ENCODE data around the gene GPRIN3. TPM values are rescaled to one million over a fixed set of nuclear protein-coding genes. Genes with fewer than 3 reads are reported as not detected.

Gene GPRIN3
- total RNA-seq, 2 donors from 2014 or later = 5.2 to 7.8 TPM

DNA sequence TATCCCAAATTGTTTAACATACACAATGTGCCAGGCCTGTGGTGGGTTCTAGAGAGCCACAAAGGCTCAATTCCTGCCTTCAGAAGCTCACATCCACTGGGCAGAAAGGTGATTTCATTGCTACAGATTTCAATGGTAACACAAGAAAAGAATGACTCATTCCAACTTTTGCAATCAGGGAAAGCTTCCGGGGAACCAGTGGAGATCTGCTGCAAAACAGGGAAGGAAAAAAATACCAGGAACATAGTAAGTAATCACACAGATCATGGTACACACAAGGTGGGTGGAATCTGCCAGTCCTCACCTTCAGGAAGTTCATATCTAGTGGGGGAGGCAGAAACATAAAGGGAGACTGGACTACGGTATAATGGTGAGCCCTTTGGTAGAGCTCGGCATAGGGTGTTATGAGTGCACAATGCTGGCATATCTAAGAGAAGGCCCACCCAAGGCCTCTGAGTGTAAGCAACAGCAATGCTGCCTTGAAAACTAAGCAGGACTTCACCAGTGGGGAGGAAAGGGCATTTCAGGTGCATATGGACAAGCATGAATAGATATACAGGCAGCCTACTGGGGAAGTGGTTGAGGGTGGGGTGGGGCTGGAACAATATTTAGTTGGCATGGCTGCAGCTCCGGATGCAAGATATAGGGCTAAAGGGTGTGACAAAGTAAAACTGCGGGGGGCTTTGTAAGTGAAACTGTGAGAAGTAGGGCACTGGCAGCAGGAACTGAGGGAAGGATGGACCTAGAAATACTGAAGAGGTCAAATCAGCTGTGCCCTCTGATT, 24.2 kb downstream of the GPRIN3 start:
- Histone ChIP-seq H3K4me1 (peaks cover 0 to 9% of the 10 kb centered on the region in 2 donors), H3K9me3 (no peaks in the 10 kb centered on the region), H3K27me3 (no peaks in the 10 kb centered on the region), H3K4me3 (no peak overlapping the region), H3K27ac (no peak overlapping the region), H3K36me3 (no peaks in the 10 kb centered on the region)
- TF ChIP-seq, protein P1, sequence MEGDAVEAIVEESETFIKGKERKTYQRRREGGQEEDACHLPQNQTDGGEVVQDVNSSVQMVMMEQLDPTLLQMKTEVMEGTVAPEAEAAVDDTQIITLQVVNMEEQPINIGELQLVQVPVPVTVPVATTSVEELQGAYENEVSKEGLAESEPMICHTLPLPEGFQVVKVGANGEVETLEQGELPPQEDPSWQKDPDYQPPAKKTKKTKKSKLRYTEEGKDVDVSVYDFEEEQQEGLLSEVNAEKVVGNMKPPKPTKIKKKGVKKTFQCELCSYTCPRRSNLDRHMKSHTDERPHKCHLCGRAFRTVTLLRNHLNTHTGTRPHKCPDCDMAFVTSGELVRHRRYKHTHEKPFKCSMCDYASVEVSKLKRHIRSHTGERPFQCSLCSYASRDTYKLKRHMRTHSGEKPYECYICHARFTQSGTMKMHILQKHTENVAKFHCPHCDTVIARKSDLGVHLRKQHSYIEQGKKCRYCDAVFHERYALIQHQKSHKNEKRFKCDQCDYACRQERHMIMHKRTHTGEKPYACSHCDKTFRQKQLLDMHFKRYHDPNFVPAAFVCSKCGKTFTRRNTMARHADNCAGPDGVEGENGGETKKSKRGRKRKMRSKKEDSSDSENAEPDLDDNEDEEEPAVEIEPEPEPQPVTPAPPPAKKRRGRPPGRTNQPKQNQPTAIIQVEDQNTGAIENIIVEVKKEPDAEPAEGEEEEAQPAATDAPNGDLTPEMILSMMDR (IDR thresholded peaks at IDR 0.05) = no peak
- no peak for DNase-seq (ENCODE audit: low spot score)

DNA sequence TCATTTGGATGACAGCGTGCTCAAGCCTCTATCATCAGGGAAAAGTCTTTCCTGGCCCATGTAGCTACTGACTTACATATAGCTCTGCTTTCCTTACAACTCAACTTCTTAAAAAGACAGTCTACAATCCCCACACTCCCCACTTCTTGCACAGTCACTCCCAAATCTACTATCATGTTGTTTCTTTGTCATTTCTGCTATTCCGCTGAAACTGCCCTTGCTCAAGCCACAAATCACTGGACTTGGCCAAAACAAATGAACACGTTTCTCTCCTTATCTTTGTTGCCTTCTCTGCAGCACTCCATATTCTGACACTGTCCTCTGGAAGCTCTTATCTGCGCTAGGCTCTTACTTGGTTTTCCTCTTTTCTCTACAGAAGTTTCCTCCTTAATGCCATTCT, 28.2 kb downstream of the GPRIN3 start:
- Histone ChIP-seq H3K27me3 (no peaks in the 10 kb centered on the region), H3K36me3 (no peaks in the 10 kb centered on the region), H3K4me3 (no peak overlapping the region), H3K27ac (peak overlapping the region in 1 of 2 donors; percentile 30), H3K9me3 (no peaks in the 10 kb centered on the region), H3K4me1 (peaks cover 0 to 3% of the 10 kb centered on the region in 2 donors)
- TF ChIP-seq, protein P1 (IDR thresholded peaks at IDR 0.05) = no peak
- no peak for DNase-seq (ENCODE audit: low spot score)

DNA sequence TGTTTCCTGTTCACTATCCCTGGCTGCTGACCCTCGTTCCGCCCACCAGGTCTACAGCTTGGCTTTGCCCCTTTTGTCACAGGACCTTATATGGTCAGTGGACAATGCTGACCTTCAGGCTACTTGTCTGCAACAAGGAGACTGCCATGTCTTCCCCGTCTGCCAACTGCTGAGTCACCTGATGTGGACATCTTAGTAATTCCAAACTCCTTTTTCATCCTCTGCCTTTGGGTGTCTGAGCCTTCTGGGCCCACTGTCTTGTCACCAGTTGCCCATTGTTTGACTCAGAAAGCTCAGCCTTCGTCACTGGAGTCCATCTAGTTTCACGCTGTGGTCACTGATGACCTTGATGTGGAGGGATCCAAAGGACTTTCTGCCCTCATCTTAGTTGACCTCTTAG, 30.2 kb downstream of the GPRIN3 start:
- H3K9me3 ChIP-seq = no peaks in the 10 kb centered on the region

DNA sequence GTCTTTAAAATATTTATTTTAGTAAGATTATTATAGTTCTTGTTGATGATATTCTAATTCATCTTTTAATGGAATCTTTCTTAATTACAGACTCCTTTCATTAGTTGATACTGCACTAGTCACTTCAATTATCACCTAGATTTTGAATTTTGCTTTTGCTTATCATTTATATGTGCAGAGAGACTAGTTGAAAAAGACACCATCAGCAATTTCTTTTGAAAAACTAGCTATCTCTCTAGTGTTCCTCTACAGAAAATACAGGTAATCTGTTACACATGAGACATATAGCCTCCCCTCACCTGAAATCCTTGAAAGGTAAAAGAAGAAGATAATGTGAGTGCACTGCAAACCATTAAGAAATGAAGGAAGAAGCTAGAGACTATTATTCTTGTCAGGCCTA, 31.3 kb downstream of the GPRIN3 start:
- H3K4me1 ChIP-seq = peaks cover 0 to 9% of the 10 kb centered on the region in 2 donors
- H3K9me3 ChIP-seq = no peaks in the 10 kb centered on the region
- no peaks in the 10 kb centered on the region for H3K27me3 ChIP-seq
- no peak overlapping the region for H3K4me3 ChIP-seq
- DNase-seq (ENCODE audit: low spot score) = no peak
- TF ChIP-seq, protein P1 (IDR thresholded peaks at IDR 0.05) = no peak
- no peak overlapping the region for H3K27ac ChIP-seq
- H3K36me3 ChIP-seq = no peaks in the 10 kb centered on the region

More for the DNA sequence above, 30.2 kb downstream of the GPRIN3 start:
- no peak overlapping the region for H3K27ac ChIP-seq
- DNase-seq (ENCODE audit: low spot score) = no peak
- no peaks in the 10 kb centered on the region for H3K27me3 ChIP-seq
- H3K4me1 ChIP-seq = peaks cover 0 to 9% of the 10 kb centered on the region in 2 donors
- H3K36me3 ChIP-seq = no peaks in the 10 kb centered on the region
- TF ChIP-seq, protein P1 (IDR thresholded peaks at IDR 0.05) = no peak
- no peak overlapping the region for H3K4me3 ChIP-seq

DNA sequence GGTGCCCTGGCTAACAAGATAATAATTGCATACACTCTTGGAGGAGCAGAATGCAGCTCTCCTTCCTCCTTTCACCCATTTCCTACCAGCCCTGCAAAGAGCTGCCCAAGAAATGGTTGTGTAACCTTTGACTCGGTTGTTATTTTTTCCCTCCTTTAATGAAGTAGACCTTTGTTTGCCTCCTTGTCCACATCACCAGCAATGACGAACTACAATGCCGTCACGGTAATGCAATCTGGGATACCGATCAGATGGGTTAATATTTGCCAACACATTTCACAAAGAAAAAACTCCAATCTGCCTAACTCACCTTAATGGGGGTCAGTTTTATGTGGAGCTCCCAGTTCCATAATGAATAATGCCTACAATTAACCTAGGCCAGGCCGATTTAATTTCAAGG, 32.0 kb downstream of the GPRIN3 start:
- Histone ChIP-seq H3K9me3 (no peaks in the 10 kb centered on the region), H3K36me3 (no peaks in the 10 kb centered on the region), H3K4me1 (peaks cover 0 to 9% of the 10 kb centered on the region in 2 donors), H3K4me3 (no peak overlapping the region), H3K27me3 (no peaks in the 10 kb centered on the region), H3K27ac (no peak overlapping the region)
- no peak for DNase-seq (ENCODE audit: low spot score)
- TF ChIP-seq, protein P1 (IDR thresholded peaks at IDR 0.05) = no peak

Data from right atrium auricular region (tissue), 2 donors.